GM21381 (cell line): ENCODE measurements around the gene TEX22.

Experiments
- ATAC-seq: cut with Tn5 transposase; IDR thresholded peaks from one replicate; pipeline ENCODE4 v1.9.1; 2021; ENCODE audit warnings: mild to moderate bottlenecking, moderate library complexity; ENCODE audit not compliant: unreplicated experiment

The TEX22 gene

DNA sequence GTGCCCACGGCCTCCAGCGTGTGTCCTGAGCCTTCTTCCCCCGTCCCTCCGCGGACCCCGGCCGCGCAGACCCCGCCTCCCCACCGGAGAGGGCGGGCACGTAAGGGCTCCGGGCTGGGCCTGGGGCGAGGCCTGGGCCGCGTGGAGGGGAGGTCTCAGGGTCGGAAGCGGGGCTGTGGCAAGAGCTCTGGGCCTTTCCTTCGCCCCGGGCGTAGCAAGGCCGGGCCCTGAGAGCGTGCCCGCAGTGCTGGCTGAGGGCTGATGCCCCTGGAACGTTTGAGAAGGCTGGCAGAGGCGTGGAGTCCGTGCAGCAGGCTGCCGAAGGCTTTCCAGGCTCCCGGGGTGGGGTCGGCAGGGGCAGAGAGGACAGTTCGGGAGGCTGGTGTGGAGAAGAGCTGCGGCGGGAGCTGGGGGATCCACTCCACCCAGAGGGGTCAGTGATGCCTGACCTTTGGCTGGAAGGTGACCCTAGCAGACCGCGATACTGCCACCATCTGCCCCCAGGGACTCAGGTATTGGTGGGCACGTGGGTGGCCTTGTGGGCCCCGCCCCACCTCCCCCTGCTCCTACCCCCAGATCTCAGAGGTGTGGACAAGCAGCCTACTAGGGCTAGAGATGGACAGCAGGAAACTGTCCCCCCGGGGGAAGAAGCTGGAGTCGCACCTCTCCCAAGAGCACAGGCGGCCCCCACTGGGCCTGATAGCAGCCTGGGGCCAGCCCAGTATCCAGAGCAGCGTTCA lies 558 bp downstream of the TEX22 start:
- peak; percentile 26 for ATAC-seq

DNA sequence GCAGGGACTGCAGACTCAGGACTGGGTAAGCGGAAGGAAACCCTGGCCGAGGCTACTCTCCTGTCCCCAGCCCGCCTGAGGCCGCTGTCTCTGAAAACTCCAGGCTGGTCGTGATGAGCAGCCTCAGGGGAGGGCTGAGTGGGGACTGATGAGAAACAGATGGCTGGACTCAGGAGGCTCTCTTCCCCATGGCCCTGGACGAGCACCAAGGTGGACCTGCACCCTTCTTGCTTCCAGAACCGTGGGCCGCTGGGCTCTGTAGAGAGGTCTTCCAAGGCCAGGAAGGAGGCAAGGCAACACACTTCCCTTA lies 1.1 kb downstream of the TEX22 start:
- no peak for ATAC-seq

DNA sequence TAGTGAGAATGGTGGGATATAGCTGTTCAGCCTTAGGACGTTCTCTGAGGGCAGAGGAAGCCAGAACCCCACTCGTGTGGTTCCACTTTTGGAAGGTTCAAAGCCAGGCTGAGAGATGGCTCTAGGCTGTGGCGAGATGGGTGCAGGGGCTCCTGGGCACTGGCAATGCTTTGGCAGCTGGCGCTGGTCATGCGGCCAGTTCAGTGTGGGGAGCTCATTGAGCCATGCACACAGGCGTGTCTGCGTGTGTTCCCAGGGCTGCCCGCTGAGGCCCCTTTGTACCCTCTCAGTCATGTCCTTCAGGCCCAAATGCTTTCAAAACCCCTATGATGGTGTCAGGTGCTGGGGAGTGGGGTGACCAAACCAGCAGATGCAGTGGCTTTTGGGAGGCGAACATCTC lies 1.7 kb downstream of the TEX22 start:
- no peak for ATAC-seq

- ATAC-seq = no peak
Observed at GRCh38 chr14:105401699-105402098, 3.4 kb downstream of the TEX22 start.

GRCh38 chr14:105408592-105408991 lies 10.3 kb downstream of the TEX22 start:
- ATAC-seq = no peak

- ATAC-seq = no peak
Observed at GRCh38 chr14:105409364-105409763, 11.0 kb downstream of the TEX22 start.

GRCh38 chr14:105410642-105411016 lies 12.3 kb downstream of the TEX22 start:
- ATAC-seq = no peak

GRCh38 chr14:105411017-105411941 lies 12.9 kb downstream of the TEX22 start:
- ATAC-seq = no peak

GRCh38 chr14:105411985-105412770 lies 13.8 kb downstream of the TEX22 start:
- ATAC-seq = no peak

DNA sequence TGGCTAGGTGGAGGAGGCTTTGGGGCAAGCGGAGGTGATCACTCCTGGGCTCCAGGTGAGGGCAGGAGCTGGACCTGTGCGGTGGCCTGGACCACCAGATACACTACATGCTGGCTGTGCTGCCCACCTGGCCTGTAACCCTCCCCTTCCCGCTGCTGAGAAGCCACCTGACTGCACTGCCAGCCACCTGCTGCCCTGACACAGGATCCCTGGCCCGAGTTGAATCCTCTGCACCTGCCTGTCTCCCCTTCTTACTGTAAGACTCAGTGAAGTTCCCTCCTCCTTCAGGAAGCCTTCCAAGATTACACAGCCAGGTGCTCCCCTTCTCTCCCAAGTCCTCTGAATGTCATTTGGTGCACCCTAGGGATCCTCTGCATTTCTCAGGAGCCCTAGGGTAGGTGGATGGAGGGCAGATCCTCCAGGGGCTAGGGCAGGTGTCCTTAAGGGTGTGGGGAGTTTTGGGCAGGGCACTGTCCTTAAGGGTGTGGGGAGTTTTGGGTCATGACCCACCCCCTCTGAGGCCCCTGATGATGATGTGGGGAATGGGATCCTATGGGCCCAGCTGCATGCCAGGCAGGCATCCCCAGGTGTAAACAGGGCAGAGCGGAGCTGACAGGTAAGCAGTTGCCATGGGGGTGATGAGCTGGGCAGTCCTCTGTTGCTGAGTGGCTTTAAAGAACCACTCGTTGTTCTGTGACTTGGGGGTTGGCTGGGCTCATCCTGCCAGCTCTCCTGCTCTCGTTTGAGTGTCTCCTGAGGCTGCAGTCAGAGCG lies 14.6 kb downstream of the TEX22 start:
- ATAC-seq = no peak

DNA sequence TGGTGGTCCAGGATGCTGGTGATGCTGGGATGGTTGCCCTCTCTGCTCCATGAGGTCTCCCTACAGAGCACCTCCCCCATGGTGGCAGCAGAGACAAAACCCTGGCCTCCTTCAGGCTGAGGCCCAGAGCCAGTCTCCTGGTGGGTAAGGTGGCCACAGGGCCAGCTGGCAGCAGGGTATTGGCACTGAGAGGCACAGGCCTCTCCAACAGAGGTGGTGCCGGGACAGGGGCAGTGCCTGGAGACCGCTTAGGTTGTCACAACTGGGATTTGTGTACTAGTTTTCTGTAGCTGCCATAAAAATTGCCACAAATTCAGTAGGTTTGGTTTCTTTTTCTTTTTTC lies 15.2 kb downstream of the TEX22 start:
- no peak for ATAC-seq

- peak; percentile 61 for ATAC-seq
Observed at GRCh38 chr14:105414456-105415371, 16.4 kb downstream of the TEX22 start.

GRCh38 chr14:105415481-105416428 lies 17.4 kb downstream of the TEX22 start:
- ATAC-seq = no peak

DNA sequence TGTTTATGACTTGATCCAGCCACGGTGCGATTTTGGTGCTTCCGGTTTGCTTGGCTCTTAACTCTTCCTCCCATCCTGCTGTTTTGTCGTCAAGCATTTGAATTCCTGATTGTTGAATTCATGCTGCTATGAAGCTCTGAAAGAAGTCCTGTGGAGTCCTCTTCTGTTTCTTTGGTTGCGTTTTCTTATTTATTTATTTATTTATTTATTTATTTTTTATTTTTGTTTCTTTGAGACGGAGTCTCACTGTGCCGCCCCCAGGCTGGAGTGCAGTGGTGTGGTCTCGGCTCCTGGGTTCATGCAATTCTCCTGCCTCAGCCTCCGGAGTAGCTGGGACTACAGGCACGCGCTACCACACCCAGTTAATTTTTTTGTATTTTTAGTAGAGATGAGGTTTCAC lies 18.3 kb downstream of the TEX22 start:
- no peak for ATAC-seq

GRCh38 chr14:105417690-105418121 lies 19.4 kb downstream of the TEX22 start:
- ATAC-seq = no peak

GRCh38 chr14:105418269-105419194 lies 20.2 kb downstream of the TEX22 start:
- no peak for ATAC-seq
